OCI-LY1 (cell line): ENCODE results near the gene TMEM51.

Experiments
- H2AFZ ChIP-seq: fragments of 200-600 bp; sonication (generic), shearing (Covaris generic); 2 replicates; pipeline ENCODE4 v1.6.0; 2014; ENCODE audit warnings: antibody characterized with exemption, mild to moderate bottlenecking, low read length
- H3F3A ChIP-seq: fragments of 200-600 bp; sonication (generic), shearing (Covaris generic); 2 replicates; pipeline ENCODE4 v1.6.0; 2014; ENCODE audit warnings: mild to moderate bottlenecking, antibody characterized with exemption, low read length, moderate library complexity; ENCODE audit not compliant: insufficient read depth
- H3K27ac ChIP-seq: fragments of 200-600 bp; sonication (generic); 2 replicates; pipeline ENCODE4 v1.5.1; 2014; ENCODE audit warnings: low read length, mixed run types, mild to moderate bottlenecking, low read depth; ENCODE audit not compliant: poor library complexity, severe bottlenecking
- H3K27me3 ChIP-seq: fragments of 200-600 bp; sonication (generic); 2 replicates; pipeline ENCODE4 v1.6.0; 2014; ENCODE audit warnings: antibody characterized with exemption, mild to moderate bottlenecking, low read length, moderate library complexity; ENCODE audit not compliant: insufficient read depth
- H3K36me3 ChIP-seq: fragments of 200-600 bp; sonication (generic); 2 replicates; pipeline ENCODE4 v1.6.1; 2014; ENCODE audit warnings: mild to moderate bottlenecking, antibody characterized with exemption, low read length, moderate library complexity, mixed read lengths; ENCODE audit not compliant: insufficient read depth
- H3K4me1 ChIP-seq: fragments of 200-600 bp; sonication (generic); 2 replicates; pipeline ENCODE4 v1.5.1; 2014; ENCODE audit warnings: mild to moderate bottlenecking, low read length, moderate library complexity; ENCODE audit not compliant: insufficient read depth, severe bottlenecking
- H3K4me2 ChIP-seq: fragments of 200-600 bp; sonication (generic), shearing (Covaris generic); 2 replicates; pipeline ENCODE4 v1.6.1; 2014; ENCODE audit warnings: low read length
- H3K4me3 ChIP-seq: fragments of 200-600 bp; sonication (generic); 2 replicates; pipeline ENCODE4 v1.5.1; 2014; ENCODE audit warnings: low read length, low read depth, mild to moderate bottlenecking, mixed read lengths; ENCODE audit not compliant: poor library complexity, severe bottlenecking
- H3K79me2 ChIP-seq: fragments of 200-600 bp; shearing (Covaris generic); 2 replicates; pipeline ENCODE4 v1.6.1; 2016; ENCODE audit warnings: mixed run types, low read length, mixed read lengths; ENCODE audit not compliant: insufficient read depth
- H3K9ac ChIP-seq: fragments of 200-600 bp; sonication (generic), shearing (Covaris generic); 2 replicates; pipeline ENCODE4 v1.6.1; 2014; ENCODE audit warnings: mild to moderate bottlenecking, low read length, mixed read lengths
- H3K9me2 ChIP-seq: fragments of 200-600 bp; sonication (generic), shearing (Covaris generic); 2 replicates; pipeline ENCODE4 v1.6.1; 2014; ENCODE audit warnings: low read depth, mild to moderate bottlenecking, low read length, mixed read lengths
- H3K9me3 ChIP-seq: fragments of 200-600 bp; shearing (Covaris generic); 2 replicates; pipeline ENCODE4 v1.6.1; 2014; ENCODE audit warnings: low read length, mixed read lengths
- H4K20me1 ChIP-seq: fragments of 200-600 bp; sonication (generic), shearing (Covaris generic); 2 replicates; pipeline ENCODE4 v1.6.0; 2016; ENCODE audit warnings: mild to moderate bottlenecking, low read length; ENCODE audit not compliant: insufficient read depth
- EZH2 ChIP-seq: fragments of 200-600 bp; sonication (generic), shearing (Covaris generic); IDR thresholded peaks from 2 replicates; pipeline ENCODE4 v1.8.0; 2017; ENCODE audit warnings: borderline replicate concordance, mixed run types, mild to moderate bottlenecking, antibody characterized with exemption, low read length, moderate library complexity, mixed read lengths
- TF ChIP-seq, protein P1 (sequence below): fragments of 200-600 bp; sonication (generic), shearing (Covaris generic); IDR thresholded peaks from 2 replicates; pipeline ENCODE4 v1.5.1; 2017; ENCODE audit warnings: mild to moderate bottlenecking, antibody characterized with exemption, low read length, moderate library complexity, mixed read lengths

The TMEM51 gene

GRCh38 chr1:15159166-15159555, 5.6 kb downstream of the TMEM51 start:
- Histone ChIP-seq H3K27ac (no peak overlapping the region), H3K36me3 (no peaks in the 10 kb centered on the region), H3K4me3 (no peak overlapping the region), H2AFZ (no peak overlapping the region), H4K20me1 (no peaks in the 10 kb centered on the region), H3K9me3 (no peaks in the 10 kb centered on the region), H3K27me3 (no peaks in the 10 kb centered on the region), H3K79me2 (no peaks in the 10 kb centered on the region), H3K4me1 (no peaks in the 10 kb centered on the region), H3K4me2 (no peak overlapping the region), H3K9me2 (no peaks in the 10 kb centered on the region), H3F3A (no peaks in the 10 kb centered on the region), H3K9ac (no peak overlapping the region)
- TF ChIP-seq, protein P1, sequence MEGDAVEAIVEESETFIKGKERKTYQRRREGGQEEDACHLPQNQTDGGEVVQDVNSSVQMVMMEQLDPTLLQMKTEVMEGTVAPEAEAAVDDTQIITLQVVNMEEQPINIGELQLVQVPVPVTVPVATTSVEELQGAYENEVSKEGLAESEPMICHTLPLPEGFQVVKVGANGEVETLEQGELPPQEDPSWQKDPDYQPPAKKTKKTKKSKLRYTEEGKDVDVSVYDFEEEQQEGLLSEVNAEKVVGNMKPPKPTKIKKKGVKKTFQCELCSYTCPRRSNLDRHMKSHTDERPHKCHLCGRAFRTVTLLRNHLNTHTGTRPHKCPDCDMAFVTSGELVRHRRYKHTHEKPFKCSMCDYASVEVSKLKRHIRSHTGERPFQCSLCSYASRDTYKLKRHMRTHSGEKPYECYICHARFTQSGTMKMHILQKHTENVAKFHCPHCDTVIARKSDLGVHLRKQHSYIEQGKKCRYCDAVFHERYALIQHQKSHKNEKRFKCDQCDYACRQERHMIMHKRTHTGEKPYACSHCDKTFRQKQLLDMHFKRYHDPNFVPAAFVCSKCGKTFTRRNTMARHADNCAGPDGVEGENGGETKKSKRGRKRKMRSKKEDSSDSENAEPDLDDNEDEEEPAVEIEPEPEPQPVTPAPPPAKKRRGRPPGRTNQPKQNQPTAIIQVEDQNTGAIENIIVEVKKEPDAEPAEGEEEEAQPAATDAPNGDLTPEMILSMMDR, result no peak
- TF ChIP-seq EZH2, result no peak

GRCh38 chr1:15160626-15161025, 7.1 kb downstream of the TMEM51 start:
- TF ChIP-seq, protein P1, result no peak
- no peak for TF ChIP-seq EZH2
- Histone ChIP-seq H3K4me2 (no peak overlapping the region), H2AFZ (no peak overlapping the region), H3K27me3 (no peaks in the 10 kb centered on the region), H3F3A (no peaks in the 10 kb centered on the region), H3K4me1 (no peaks in the 10 kb centered on the region), H4K20me1 (no peaks in the 10 kb centered on the region), H3K9ac (no peak overlapping the region), H3K36me3 (no peaks in the 10 kb centered on the region), H3K79me2 (no peaks in the 10 kb centered on the region), H3K4me3 (no peak overlapping the region), H3K9me2 (no peaks in the 10 kb centered on the region), H3K9me3 (no peaks in the 10 kb centered on the region), H3K27ac (no peak overlapping the region)

DNA sequence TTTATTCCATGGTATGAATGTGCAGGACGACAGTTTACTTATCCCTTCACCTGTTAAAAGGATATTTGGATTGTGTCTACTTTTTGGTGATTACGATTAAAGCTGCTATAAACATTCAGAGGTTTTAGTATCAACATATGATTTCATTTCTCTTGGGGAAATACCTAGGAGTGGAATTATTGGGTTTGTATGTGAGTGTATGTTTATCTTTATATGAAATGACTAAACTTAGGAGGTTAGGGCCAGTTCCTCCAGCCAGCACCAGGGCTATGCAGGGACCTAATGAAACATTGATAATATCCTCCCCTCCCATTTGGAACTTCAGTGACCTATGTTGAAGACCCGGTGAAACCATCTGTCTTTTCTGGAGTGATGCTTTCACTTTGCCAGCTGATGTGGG, 13.8 kb downstream of the TMEM51 start:
- no peak overlapping the region for H3K4me3 ChIP-seq
- no peaks in the 10 kb centered on the region for H3K79me2 ChIP-seq
- H3K4me2 ChIP-seq, result no peak overlapping the region
- no peaks in the 10 kb centered on the region for H3K9me3 ChIP-seq
- no peaks in the 10 kb centered on the region for H3F3A ChIP-seq
- H3K9me2 ChIP-seq, result no peaks in the 10 kb centered on the region
- no peaks in the 10 kb centered on the region for H4K20me1 ChIP-seq
- H3K9ac ChIP-seq, result no peak overlapping the region
- no peak overlapping the region for H2AFZ ChIP-seq
- no peak overlapping the region for H3K27ac ChIP-seq
- no peaks in the 10 kb centered on the region for H3K4me1 ChIP-seq
- H3K36me3 ChIP-seq, result no peaks in the 10 kb centered on the region
- TF ChIP-seq, protein P1, result no peak
- TF ChIP-seq EZH2, result no peak
- H3K27me3 ChIP-seq, result no peaks in the 10 kb centered on the region
